Neuronal stem cell (in vitro differentiated cells): ENCODE data around the gene KCNJ11.
A peak's percentile ranks its signal among the peaks of the same experiment; 100 is the strongest.

ENCODE experiments used
- DNase-seq: peaks from one replicate; pipeline ENCODE4 v3.0.0-alpha.2; 2013; ENCODE audit warnings: low spot score
- H2AFZ ChIP-seq: one replicate; pipeline ENCODE4 v1.6.1; 2013; ENCODE audit warnings: mild to moderate bottlenecking, low read length, inconsistent platforms
- H2AK5ac ChIP-seq: 2 replicates; pipeline ENCODE4 v1.6.1; 2013; ENCODE audit warnings: low read depth, mild to moderate bottlenecking, inconsistent platforms, low read length, moderate library complexity, mixed read lengths
- H2BK120ac ChIP-seq: 2 replicates; pipeline ENCODE4 v1.6.1; 2013; ENCODE audit warnings: low read depth, mild to moderate bottlenecking, inconsistent platforms, low read length, moderate library complexity, mixed read lengths
- H2BK12ac ChIP-seq: one replicate; pipeline ENCODE4 v1.6.1; 2013; ENCODE audit warnings: low read length, inconsistent platforms
- H2BK15ac ChIP-seq: 2 replicates; pipeline ENCODE4 v1.6.1; 2013; ENCODE audit warnings: mild to moderate bottlenecking, low read length, inconsistent platforms, mixed read lengths
- H2BK5ac ChIP-seq: one replicate; pipeline ENCODE4 v1.6.1; 2013; ENCODE audit warnings: inconsistent platforms, mild to moderate bottlenecking, low read length, moderate library complexity
- H3K14ac ChIP-seq: one replicate; pipeline ENCODE4 v1.6.1; 2013; ENCODE audit warnings: low read length, inconsistent platforms
- H3K18ac ChIP-seq: 2 replicates; pipeline ENCODE4 v1.6.1; 2013; ENCODE audit warnings: low read length, inconsistent platforms
- H3K23ac ChIP-seq: 2 replicates; pipeline ENCODE4 v1.6.1; 2013; ENCODE audit warnings: low read depth, mild to moderate bottlenecking, mixed read lengths, low read length, inconsistent platforms; ENCODE audit not compliant: poor library complexity
- H3K27ac ChIP-seq: replicated peaks from 3 replicates; pipeline ENCODE4 v1.5.1; 2013; ENCODE audit warnings: low read length, inconsistent platforms
- H3K27me3 ChIP-seq, 3 experiments: 2 replicates each; pipeline ENCODE4 v1.6.1; 2013; ENCODE audit warnings: low read length in 3 of 3, mild to moderate bottlenecking in 2 of 3, inconsistent platforms in 1 of 3, low read depth in 1 of 3, mixed read lengths in 1 of 3, moderate library complexity in 1 of 3; ENCODE audit not compliant: control insufficient read depth in 3 of 3, insufficient read depth in 3 of 3
- H3K36me3 ChIP-seq, 2 donors: replicated peaks in 1 of 2; 2 replicates each; pipeline ENCODE4 v1.6.1; 2013; ENCODE audit warnings: low read length in 2 of 2; ENCODE audit not compliant: control insufficient read depth in 2 of 2, insufficient read depth in 2 of 2
- H3K4ac ChIP-seq: 2 replicates; pipeline ENCODE4 v1.6.1; 2013; ENCODE audit warnings: inconsistent platforms, mild to moderate bottlenecking, low read length, moderate library complexity
- H3K4me1 ChIP-seq, 2 donors: 1 replicate in 1 of 2; 2 replicates in 1 of 2; pipeline ENCODE4 v1.6.1; 2013; ENCODE audit warnings: low read length in 2 of 2, low read depth in 1 of 2; ENCODE audit not compliant: control insufficient read depth in 2 of 2, insufficient read depth in 1 of 2
- H3K4me2 ChIP-seq: one replicate; pipeline ENCODE4 v1.6.1; 2013; ENCODE audit warnings: mild to moderate bottlenecking, low read length, inconsistent platforms; ENCODE audit not compliant: insufficient read depth, poor library complexity, severe bottlenecking
- H3K4me3 ChIP-seq, 2 donors: 2 replicates each; pipeline ENCODE4 v1.5.1; 2013; ENCODE audit warnings: low read length in 2 of 2, mild to moderate bottlenecking in 2 of 2, inconsistent platforms in 1 of 2, moderate library complexity in 1 of 2
- H3K79me1 ChIP-seq: one replicate; pipeline ENCODE4 v1.6.1; 2013; ENCODE audit warnings: low read depth, mild to moderate bottlenecking, inconsistent platforms, low read length, moderate library complexity
- H3K9ac ChIP-seq: one replicate; pipeline ENCODE4 v1.6.1; 2013; ENCODE audit warnings: mild to moderate bottlenecking, low read depth, low read length, inconsistent platforms; ENCODE audit not compliant: poor library complexity
- H3K9me3 ChIP-seq, 2 donors: replicated peaks in 1 of 2; 2 replicates each; pipeline versions ENCODE3 to v1.6.1; 2013; ENCODE audit warnings: low read length in 2 of 2, mild to moderate bottlenecking in 2 of 2, inconsistent platforms in 1 of 2, low read depth in 1 of 2, mixed read lengths in 1 of 2, moderate library complexity in 1 of 2; ENCODE audit not compliant: control insufficient read depth in 2 of 2, insufficient read depth in 1 of 2
- H4K8ac ChIP-seq: one replicate; pipeline ENCODE4 v1.6.1; 2013; ENCODE audit warnings: low read depth, mild to moderate bottlenecking, inconsistent platforms, low read length, moderate library complexity
- H4K91ac ChIP-seq: one replicate; pipeline ENCODE4 v1.6.1; 2013; ENCODE audit warnings: low read length, low read depth, mild to moderate bottlenecking, inconsistent platforms; ENCODE audit not compliant: poor library complexity
- WGBS, 2 donors: extraction: QIAGEN DNeasy Blood & Tissue Kit; methylation state at CpG; one replicate each; pipeline ENCODE4 v1.1.7; 2013; ENCODE audit warnings: missing lambda C conversion rate in 2 of 2, mixed read lengths in 1 of 2; ENCODE audit not compliant: insufficient read length in 2 of 2, insufficient replicate concordance in 1 of 2; ENCODE audit errors: extremely low coverage in 2 of 2; 5-methylcytosine and 5-hydroxymethylcytosine counted together

The KCNJ11 gene

DNA sequence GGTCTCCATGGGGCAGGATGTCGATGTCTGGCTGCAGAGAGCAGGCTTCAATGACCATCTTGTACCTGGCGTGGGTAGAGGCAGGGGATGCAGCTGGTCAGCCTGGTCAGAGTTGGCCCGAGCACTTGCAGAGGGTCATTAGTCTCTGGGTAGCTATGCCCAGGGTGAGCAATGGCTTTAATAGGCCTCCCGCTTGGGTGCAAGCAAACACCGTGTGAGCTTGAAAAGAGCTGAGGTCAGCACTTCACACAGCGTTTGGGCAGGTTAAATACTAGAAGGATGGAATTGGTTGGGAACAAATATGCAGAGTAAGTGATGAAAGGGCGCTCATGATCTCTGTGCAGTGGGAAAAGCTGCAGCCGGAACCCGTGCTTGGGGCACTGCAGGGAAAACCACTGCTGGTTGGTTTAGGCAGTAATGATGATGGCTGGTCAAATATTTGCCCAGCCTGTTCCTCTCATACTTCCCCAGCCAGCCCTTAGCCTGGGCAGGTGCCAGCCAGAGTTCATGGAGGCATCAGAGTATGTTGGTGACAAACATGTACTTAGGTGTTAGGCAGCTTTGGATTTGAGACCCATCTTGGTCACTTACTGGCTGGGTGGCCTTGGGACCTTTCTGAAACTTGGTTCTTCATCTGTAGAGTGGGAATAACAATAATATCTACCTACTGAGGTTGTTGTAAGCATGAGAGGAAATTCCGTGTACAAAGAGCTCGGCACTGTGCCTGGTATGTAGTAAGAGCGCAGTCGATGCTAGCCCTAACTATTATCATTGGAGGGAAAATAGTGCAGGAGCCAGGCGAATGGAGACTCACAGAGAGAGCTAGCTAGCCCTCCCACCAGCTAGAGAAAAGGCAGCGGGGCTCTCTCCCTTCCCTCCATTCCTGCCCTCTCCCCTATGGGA, 25.2 kb upstream of the KCNJ11 start:
- Histone ChIP-seq H3K9ac (no peak overlapping the region), H3K4ac (no peak overlapping the region), H2BK5ac (no peak overlapping the region), H2BK15ac (peak overlapping the region; percentile 26), H3K14ac (no peak overlapping the region), H3K27ac (no peak overlapping the region), H3K23ac (no peak overlapping the region), H2AK5ac (peak overlapping the region; percentile 34), H3K36me3 (no peaks in the 10 kb centered on the region), H3K9me3 (no peaks in the 10 kb centered on the region), H2BK120ac (no peak overlapping the region), H3K27me3 (peaks cover 0 to 17% (median 0%) of the 10 kb centered on the region in 3 experiments), H3K4me2 (no peak overlapping the region), H4K8ac (no peak overlapping the region), H2AFZ (no peak overlapping the region), H2BK12ac (no peak overlapping the region), H3K4me3 (no peak overlapping the region), H3K4me1 (peaks cover 3 to 15% of the 10 kb centered on the region in 2 donors), H3K79me1 (no peaks in the 10 kb centered on the region), H3K18ac (peak overlapping the region; percentile 55), H4K91ac (no peak overlapping the region)
- no CpG with 5 or more reads among the region's 15 CpGs for WGBS, 2 donors
- no peak for DNase-seq

DNA sequence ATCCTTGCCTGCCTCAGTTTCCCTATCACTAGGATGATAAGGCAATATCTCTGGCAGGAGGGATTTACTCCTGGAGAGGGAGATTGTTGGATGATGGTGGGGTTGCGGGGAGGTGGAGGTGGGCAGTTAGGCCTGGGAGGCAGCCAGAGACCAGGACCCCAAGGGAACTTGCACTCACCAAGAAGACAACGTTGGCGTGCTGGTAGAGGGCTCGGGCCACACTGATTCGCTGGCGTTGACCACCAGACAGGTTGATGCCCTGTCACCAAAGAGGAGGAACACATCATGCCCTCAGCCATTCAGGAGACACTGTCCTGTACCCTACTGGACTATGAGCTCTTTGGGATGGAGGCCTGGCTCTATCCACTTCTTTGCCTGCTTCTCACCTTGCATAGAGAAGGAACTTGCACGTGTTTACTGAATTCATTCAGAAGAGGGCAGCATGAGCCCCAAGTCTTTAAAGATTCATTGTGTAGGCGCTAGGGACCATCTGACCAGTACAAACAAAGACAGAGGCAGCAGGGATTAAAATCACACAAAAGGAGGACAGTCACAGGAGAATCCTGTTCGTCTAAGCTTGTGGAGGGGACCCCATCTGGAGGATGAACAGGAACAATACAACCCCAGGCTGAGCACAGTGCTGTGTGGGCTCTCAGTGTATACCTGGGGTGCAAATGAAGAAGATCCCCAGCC, 24.2 kb upstream of the KCNJ11 start:
- no peak overlapping the region for H2BK5ac ChIP-seq
- peaks cover 3 to 13% of the 10 kb centered on the region in 2 donors for H3K4me1 ChIP-seq
- no peak overlapping the region for H3K23ac ChIP-seq
- H2AFZ ChIP-seq = no peak overlapping the region
- H3K27ac ChIP-seq = no peak overlapping the region
- WGBS, 2 donors = no CpG with 5 or more reads among the region's 9 CpGs
- H3K79me1 ChIP-seq = no peaks in the 10 kb centered on the region
- H3K9me3 ChIP-seq = no peaks in the 10 kb centered on the region
- H2BK120ac ChIP-seq = no peak overlapping the region
- no peak overlapping the region for H2BK12ac ChIP-seq
- H3K36me3 ChIP-seq = no peaks in the 10 kb centered on the region
- no peak overlapping the region for H3K9ac ChIP-seq
- no peak overlapping the region for H3K4ac ChIP-seq
- H3K4me2 ChIP-seq = no peak overlapping the region
- H4K91ac ChIP-seq = no peak overlapping the region
- no peak overlapping the region for H2AK5ac ChIP-seq
- DNase-seq = peak; percentile 56
- peak overlapping the region; percentile 17 for H3K14ac ChIP-seq
- no peak overlapping the region for H3K4me3 ChIP-seq
- peaks cover 0 to 9% (median 0%) of the 10 kb centered on the region in 3 experiments for H3K27me3 ChIP-seq
- no peak overlapping the region for H4K8ac ChIP-seq
- H2BK15ac ChIP-seq = peak overlapping the region; percentile 8
- H3K18ac ChIP-seq = peak overlapping the region; percentile 67

- Histone ChIP-seq H2AFZ (no peak overlapping the region), H3K14ac (no peak overlapping the region), H3K4me1 (peaks cover 3 to 13% of the 10 kb centered on the region in 2 donors), H2BK12ac (no peak overlapping the region), H4K8ac (no peak overlapping the region), H3K4ac (no peak overlapping the region), H2BK15ac (no peak overlapping the region), H3K36me3 (no peaks in the 10 kb centered on the region), H2AK5ac (no peak overlapping the region), H3K18ac (no peak overlapping the region), H3K23ac (no peak overlapping the region), H3K27me3 (peaks cover 0 to 8% (median 0%) of the 10 kb centered on the region in 3 experiments), H2BK5ac (no peak overlapping the region), H2BK120ac (no peak overlapping the region), H3K4me2 (no peak overlapping the region), H4K91ac (no peak overlapping the region), H3K4me3 (no peak overlapping the region), H3K27ac (no peak overlapping the region), H3K79me1 (no peaks in the 10 kb centered on the region), H3K9ac (no peak overlapping the region), H3K9me3 (no peaks in the 10 kb centered on the region)
- WGBS, 2 donors = no CpG with 5 or more reads among the region's 6 CpGs
- DNase-seq = no peak
These were observed 23.0 kb upstream of the KCNJ11 start for GRCh38 chr11:17411418-17411817.
